Measurements from ENCODE around the gene IGSF9B.

The IGSF9B gene

GRCh38 chr11:133860151-133860550, 96.6 kb downstream of the IGSF9B start:
- peaks cover 2% of the 10 kb centered on the region for H3K9me3 Mint-ChIP-seq
- H3K4me1 Mint-ChIP-seq, result no peaks in the 10 kb centered on the region
- no peak overlapping the region for H3K4me3 Mint-ChIP-seq
- TF ChIP-seq, protein P1, sequence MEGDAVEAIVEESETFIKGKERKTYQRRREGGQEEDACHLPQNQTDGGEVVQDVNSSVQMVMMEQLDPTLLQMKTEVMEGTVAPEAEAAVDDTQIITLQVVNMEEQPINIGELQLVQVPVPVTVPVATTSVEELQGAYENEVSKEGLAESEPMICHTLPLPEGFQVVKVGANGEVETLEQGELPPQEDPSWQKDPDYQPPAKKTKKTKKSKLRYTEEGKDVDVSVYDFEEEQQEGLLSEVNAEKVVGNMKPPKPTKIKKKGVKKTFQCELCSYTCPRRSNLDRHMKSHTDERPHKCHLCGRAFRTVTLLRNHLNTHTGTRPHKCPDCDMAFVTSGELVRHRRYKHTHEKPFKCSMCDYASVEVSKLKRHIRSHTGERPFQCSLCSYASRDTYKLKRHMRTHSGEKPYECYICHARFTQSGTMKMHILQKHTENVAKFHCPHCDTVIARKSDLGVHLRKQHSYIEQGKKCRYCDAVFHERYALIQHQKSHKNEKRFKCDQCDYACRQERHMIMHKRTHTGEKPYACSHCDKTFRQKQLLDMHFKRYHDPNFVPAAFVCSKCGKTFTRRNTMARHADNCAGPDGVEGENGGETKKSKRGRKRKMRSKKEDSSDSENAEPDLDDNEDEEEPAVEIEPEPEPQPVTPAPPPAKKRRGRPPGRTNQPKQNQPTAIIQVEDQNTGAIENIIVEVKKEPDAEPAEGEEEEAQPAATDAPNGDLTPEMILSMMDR (IDR thresholded peaks at IDR 0.05; ENCODE audit: unreplicated experiment in 3 of 3), result no peak
- peaks cover 27% of the 10 kb centered on the region for H3K27me3 Mint-ChIP-seq (ENCODE audit: low read depth)
- no peaks in the 10 kb centered on the region for H3K36me3 Mint-ChIP-seq (ENCODE audit: low read depth)
- H3K27ac Mint-ChIP-seq, result no peak overlapping the region
